ENCODE results near the gene ANKUB1. TPM values are rescaled to one million over a fixed set of nuclear protein-coding genes. Genes with fewer than 3 reads are reported as not detected.

Gene ANKUB1
- total and polyA plus RNA-seq, 10 of the 15 experiments (the other 5 are each of a cell fraction or from before 2014, with no cell fraction given) = 0.08 TPM; not detected in 9

GRCh38 chr3:149816986-149817385 is 24.6 kb upstream of the ANKUB1 start (continued):
- TF ChIP-seq, protein P1, sequence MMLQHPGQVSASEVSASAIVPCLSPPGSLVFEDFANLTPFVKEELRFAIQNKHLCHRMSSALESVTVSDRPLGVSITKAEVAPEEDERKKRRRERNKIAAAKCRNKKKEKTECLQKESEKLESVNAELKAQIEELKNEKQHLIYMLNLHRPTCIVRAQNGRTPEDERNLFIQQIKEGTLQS (IDR thresholded peaks at IDR 0.05; ENCODE audit: borderline replicate concordance, extremely low read depth, low read depth, low read length) = no peak
- TF ChIP-seq SMARCA5 (IDR thresholded peaks at IDR 0.05) (no peak), USF2 (IDR thresholded peaks at IDR 0.05; ENCODE audit: borderline replicate concordance, low read depth, low read length) (no peak), NBN (IDR thresholded peaks at IDR 0.05) (no peak), NR2C1 (IDR thresholded peaks at IDR 0.05) (no peak), CTCF (IDR thresholded peaks at IDR 0.05 in 2 of 3, conservative IDR thresholded peaks at IDR 0.05 in 1 of 3; ENCODE audit: control insufficient read depth in 2 of 3, extremely low read depth in 1 of 3, insufficient read depth in 1 of 3, low read depth in 3 of 3, low read length in 3 of 3) (no peak), SIX5 (IDR thresholded peaks at IDR 0.05; ENCODE audit: low read depth, low read length, severe bottlenecking) (no peak), HDGF (IDR thresholded peaks at IDR 0.05) (no peak), MLLT1 (IDR thresholded peaks at IDR 0.05) (no peak), SRF (IDR thresholded peaks at IDR 0.05; ENCODE audit: low read depth in 2 of 2, low read length in 2 of 2) (no peak), MTA2 (IDR thresholded peaks at IDR 0.05; ENCODE audit: low read depth) (peak; percentile 48)
- TF ChIP-seq, protein P2, sequence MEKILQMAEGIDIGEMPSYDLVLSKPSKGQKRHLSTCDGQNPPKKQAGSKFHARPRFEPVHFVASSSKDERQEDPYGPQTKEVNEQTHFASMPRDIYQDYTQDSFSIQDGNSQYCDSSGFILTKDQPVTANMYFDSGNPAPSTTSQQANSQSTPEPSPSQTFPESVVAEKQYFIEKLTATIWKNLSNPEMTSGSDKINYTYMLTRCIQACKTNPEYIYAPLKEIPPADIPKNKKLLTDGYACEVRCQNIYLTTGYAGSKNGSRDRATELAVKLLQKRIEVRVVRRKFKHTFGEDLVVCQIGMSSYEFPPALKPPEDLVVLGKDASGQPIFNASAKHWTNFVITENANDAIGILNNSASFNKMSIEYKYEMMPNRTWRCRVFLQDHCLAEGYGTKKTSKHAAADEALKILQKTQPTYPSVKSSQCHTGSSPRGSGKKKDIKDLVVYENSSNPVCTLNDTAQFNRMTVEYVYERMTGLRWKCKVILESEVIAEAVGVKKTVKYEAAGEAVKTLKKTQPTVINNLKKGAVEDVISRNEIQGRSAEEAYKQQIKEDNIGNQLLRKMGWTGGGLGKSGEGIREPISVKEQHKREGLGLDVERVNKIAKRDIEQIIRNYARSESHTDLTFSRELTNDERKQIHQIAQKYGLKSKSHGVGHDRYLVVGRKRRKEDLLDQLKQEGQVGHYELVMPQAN (conservative IDR thresholded peaks at IDR 0.05) = no peak

Measured in GM12878 (cell line).